Nucleus accumbens (tissue), 56 donors: Measurements from ENCODE around the gene ATP6AP1.

Source experiments
- DNase-seq, 56 donors: peaks; one replicate each; lab custom pipeline; 2025; lab: John Stamatoyannopoulos, UW

The ATP6AP1 gene

GRCh38 chrX:154443992-154444754, 15.7 kb downstream of the ATP6AP1 start, which contains the start of gene FAM50A:
Gene FAM50A (plus strand): TSS chrX:154444141. CDS start chrX:154444236, 95 bp downstream.
- peak in 48 of 56 donors; percentile 21 to 82 (median 53) for DNase-seq

- DNase-seq = no peak
Measured at GRCh38 chrX:154444755-154445246, 16.3 kb downstream of the ATP6AP1 start.

GRCh38 chrX:154445776-154446175, 17.3 kb downstream of the ATP6AP1 start:
- no peak for DNase-seq

GRCh38 chrX:154446430-154446829, 18.0 kb downstream of the ATP6AP1 start:
- DNase-seq = no peak

GRCh38 chrX:154448484-154448883, 20.0 kb downstream of the ATP6AP1 start:
- DNase-seq = no peak

- no peak for DNase-seq
Measured at GRCh38 chrX:154449618-154450017, 21.1 kb downstream of the ATP6AP1 start.

- DNase-seq = peak in 20 of 56 donors; percentile 1 to 58 (median 12)
Measured at GRCh38 chrX:154450312-154450711, 21.8 kb downstream of the ATP6AP1 start.

- DNase-seq = peak in 26 of 56 donors; percentile 1 to 59 (median 15)
Measured at GRCh38 chrX:154452823-154453222, 24.3 kb downstream of the ATP6AP1 start.

GRCh38 chrX:154457491-154458115, 29.1 kb downstream of the ATP6AP1 start:
- peak in 19 of 56 donors; percentile 6 to 64 (median 34) for DNase-seq

GRCh38 chrX:154458116-154458953, 29.9 kb downstream of the ATP6AP1 start, which contains the start of gene PLXNA3:
Gene PLXNA3 (plus strand): TSS chrX:154458281. CDS start chrX:154460184, 1,903 bp downstream.
- DNase-seq = peak in 31 of 56 donors; percentile 3 to 70 (median 33)

- peak in 20 of 56 donors; percentile 2 to 35 (median 12) for DNase-seq
Measured at GRCh38 chrX:154458954-154459778, 30.7 kb downstream of the ATP6AP1 start.

- no peak for DNase-seq
Measured at GRCh38 chrX:154459832-154460231, 31.4 kb downstream of the ATP6AP1 start.

GRCh38 chrX:154460326-154460725, 31.8 kb downstream of the ATP6AP1 start:
- DNase-seq = peak in 2 of 56 donors; percentile 1 to 23

- peak in 27 of 56 donors; percentile 1 to 59 (median 10) for DNase-seq
Measured at GRCh38 chrX:154462396-154462795, 33.9 kb downstream of the ATP6AP1 start.

- DNase-seq = no peak
Measured at GRCh38 chrX:154463611-154464220, 35.2 kb downstream of the ATP6AP1 start.

GRCh38 chrX:154464806-154465365, 36.4 kb downstream of the ATP6AP1 start:
- no peak for DNase-seq

GRCh38 chrX:154465601-154466000, 37.1 kb downstream of the ATP6AP1 start:
- DNase-seq = no peak

- no peak for DNase-seq
Measured at GRCh38 chrX:154466036-154466435, 37.6 kb downstream of the ATP6AP1 start.

- no peak for DNase-seq
Measured at GRCh38 chrX:154466907-154467306, 38.4 kb downstream of the ATP6AP1 start.
